H7 (cell line): Measurements from ENCODE around the gene SH2D2A. TPM values are rescaled to one million over a fixed set of nuclear protein-coding genes. Genes with fewer than 3 reads are reported as not detected.

Experiments used
- DNase-seq: peaks from one replicate; pipeline ENCODE4 v3.0.0; 2012
- H3K27me3 ChIP-seq: 2 replicates; pipeline ENCODE4 v1.6.0; 2011; ENCODE audit warnings: mild to moderate bottlenecking, low read length; ENCODE audit not compliant: control insufficient read depth, insufficient read depth
- H3K36me3 ChIP-seq: replicated peaks from 2 replicates; pipeline ENCODE4 v1.5.1; 2011; ENCODE audit warnings: low read length; ENCODE audit not compliant: control insufficient read depth, insufficient read depth
- H3K4me3 ChIP-seq: 2 replicates; pipeline ENCODE4 v1.5.1; 2011; ENCODE audit warnings: low read depth, mild to moderate bottlenecking, control low read depth, low read length, moderate library complexity; ENCODE audit not compliant: insufficient read depth
- total RNA-seq: library from RNA; depleted of rRNA; stranded (reverse); fragments of >200 nt; shearing (Covaris generic); gene quantifications from 2 replicates; pipeline ENCODE4 v1.2.3, GENCODE V29; 2014

SH2D2A gene
- total RNA-seq, 1 experiment from 2014 or later = 8.4 TPM

- no peaks in the 10 kb centered on the region for H3K36me3 ChIP-seq
- no peak overlapping the region for H3K4me3 ChIP-seq
- DNase-seq = no peak
- H3K27me3 ChIP-seq = peaks cover 10% of the 10 kb centered on the region
Observed at GRCh38 chr1:156821801-156822200, 5.2 kb upstream of the SH2D2A start.

GRCh38 chr1:156815961-156816422, 656 bp downstream of the SH2D2A start:
- Histone ChIP-seq H3K27me3 (peaks cover 45% of the 10 kb centered on the region), H3K36me3 (no peaks in the 10 kb centered on the region), H3K4me3 (no peak overlapping the region)
- no peak for DNase-seq

GRCh38 chr1:156815307-156815826, 1.3 kb downstream of the SH2D2A start:
- Histone ChIP-seq H3K4me3 (no peak overlapping the region), H3K36me3 (no peaks in the 10 kb centered on the region), H3K27me3 (peaks cover 47% of the 10 kb centered on the region)
- peak; percentile 40 for DNase-seq

GRCh38 chr1:156814571-156815260, 1.9 kb downstream of the SH2D2A start:
- Histone ChIP-seq H3K4me3 (no peak overlapping the region), H3K36me3 (no peaks in the 10 kb centered on the region), H3K27me3 (peaks cover 47% of the 10 kb centered on the region)
- DNase-seq = peak; percentile 43

GRCh38 chr1:156813750-156814570, 2.7 kb downstream of the SH2D2A start:
- peak; percentile 97 for DNase-seq
- Histone ChIP-seq H3K36me3 (no peaks in the 10 kb centered on the region), H3K4me3 (peak overlapping the region; percentile 59), H3K27me3 (peaks cover 47% of the 10 kb centered on the region)

GRCh38 chr1:156813298-156813697, 3.4 kb downstream of the SH2D2A start:
- Histone ChIP-seq H3K27me3 (peaks cover 47% of the 10 kb centered on the region), H3K36me3 (no peaks in the 10 kb centered on the region), H3K4me3 (peak overlapping the region; percentile 59)
- DNase-seq = no peak

GRCh38 chr1:156812293-156812990, 4.2 kb downstream of the SH2D2A start:
- Histone ChIP-seq H3K4me3 (no peak overlapping the region), H3K36me3 (no peaks in the 10 kb centered on the region), H3K27me3 (peaks cover 47% of the 10 kb centered on the region)
- no peak for DNase-seq

GRCh38 chr1:156811168-156811567, 5.5 kb downstream of the SH2D2A start:
- DNase-seq = no peak
- Histone ChIP-seq H3K36me3 (no peaks in the 10 kb centered on the region), H3K27me3 (peaks cover 44% of the 10 kb centered on the region), H3K4me3 (no peak overlapping the region)

GRCh38 chr1:156809711-156810366, 6.8 kb downstream of the SH2D2A start:
- Histone ChIP-seq H3K36me3 (no peaks in the 10 kb centered on the region), H3K27me3 (peaks cover 31% of the 10 kb centered on the region), H3K4me3 (no peak overlapping the region)
- peak; percentile 38 for DNase-seq

- Histone ChIP-seq H3K4me3 (no peak overlapping the region), H3K36me3 (no peaks in the 10 kb centered on the region), H3K27me3 (peaks cover 25% of the 10 kb centered on the region)
- peak; percentile 62 for DNase-seq
Observed at GRCh38 chr1:156809281-156809680, 7.4 kb downstream of the SH2D2A start.

- peak; percentile 44 for DNase-seq
- H3K27me3 ChIP-seq = peaks cover 17% of the 10 kb centered on the region
- H3K36me3 ChIP-seq = no peaks in the 10 kb centered on the region
- no peak overlapping the region for H3K4me3 ChIP-seq
Observed at GRCh38 chr1:156808186-156809030, 8.2 kb downstream of the SH2D2A start.

GRCh38 chr1:156807627-156808026, 9.0 kb downstream of the SH2D2A start:
- no peak for DNase-seq
- Histone ChIP-seq H3K36me3 (no peaks in the 10 kb centered on the region), H3K27me3 (peaks cover 11% of the 10 kb centered on the region; the same call in 1 of the 2 replicates), H3K4me3 (no peak overlapping the region)
